ENCODE results near the gene HSD3B2. TPM values are rescaled to one million over a fixed set of nuclear protein-coding genes. Genes with fewer than 3 reads are reported as not detected.

The HSD3B2 gene
- total RNA-seq, 4 donors from 2014 or later, result not detected

GRCh38 chr1:119390526-119390925 lies 24.4 kb upstream of the HSD3B2 start:
- TF ChIP-seq POLR2A (IDR thresholded peaks at IDR 0.05), result no peak
- TF ChIP-seq CTCF (IDR thresholded peaks at IDR 0.05), result no peak
- DNase-seq (ENCODE audit: low spot score in 2 of 2), result no peak
- intact Hi-C loops (cut with DNase I; ENCODE audit: low total_unique reads), result no loop called here
- H3K4me3 ChIP-seq (ENCODE audit: low read depth, poor library complexity, severe bottlenecking), result no peak overlapping the region

GRCh38 chr1:119391749-119392148 lies 23.2 kb upstream of the HSD3B2 start:
- no peak for DNase-seq (ENCODE audit: low spot score in 2 of 2)
- TF ChIP-seq POLR2A (IDR thresholded peaks at IDR 0.05) (no peak), CTCF (IDR thresholded peaks at IDR 0.05) (no peak)
- intact Hi-C loops (cut with DNase I; ENCODE audit: low total_unique reads), result no loop called here
- H3K4me3 ChIP-seq (ENCODE audit: low read depth, poor library complexity, severe bottlenecking), result no peak overlapping the region
- WGBS, 2 donors, result 28 to 40% methylated on average over 3 of the region's 3 CpGs

- DNase-seq (ENCODE audit: low spot score in 2 of 2), result no peak
- intact Hi-C loops (cut with DNase I; ENCODE audit: low total_unique reads), result no loop called here
- 86 to 94% methylated on average over 1 of the region's 1 CpG for WGBS, 2 donors
- H3K4me3 ChIP-seq (ENCODE audit: low read depth, poor library complexity, severe bottlenecking), result no peak overlapping the region
- TF ChIP-seq POLR2A (IDR thresholded peaks at IDR 0.05) (no peak), CTCF (IDR thresholded peaks at IDR 0.05) (no peak)
Observed at GRCh38 chr1:119394085-119394484, 20.9 kb upstream of the HSD3B2 start.

- TF ChIP-seq POLR2A (IDR thresholded peaks at IDR 0.05), result no peak
- no peak for TF ChIP-seq CTCF (IDR thresholded peaks at IDR 0.05)
- DNase-seq (ENCODE audit: low spot score in 2 of 2), result no peak
- H3K4me3 ChIP-seq (ENCODE audit: low read depth, poor library complexity, severe bottlenecking), result no peak overlapping the region
- intact Hi-C loops (cut with DNase I; ENCODE audit: low total_unique reads), result no loop called here
Observed at GRCh38 chr1:119396982-119397381, 18.0 kb upstream of the HSD3B2 start.

GRCh38 chr1:119397986-119398385 lies 17.0 kb upstream of the HSD3B2 start:
- H3K4me3 ChIP-seq (ENCODE audit: low read depth, poor library complexity, severe bottlenecking), result no peak overlapping the region
- no peak for DNase-seq (ENCODE audit: low spot score in 2 of 2)
- 73 to 79% methylated on average over 3 of the region's 3 CpGs for WGBS, 2 donors
- TF ChIP-seq CTCF (IDR thresholded peaks at IDR 0.05), result no peak
- no peak for TF ChIP-seq POLR2A (IDR thresholded peaks at IDR 0.05)
- intact Hi-C loops (cut with DNase I; ENCODE audit: low total_unique reads), result no loop called here

GRCh38 chr1:119404736-119405135 lies 10.2 kb upstream of the HSD3B2 start:
- H3K4me3 ChIP-seq (ENCODE audit: low read depth, poor library complexity, severe bottlenecking), result no peak overlapping the region
- WGBS, 2 donors, result 45 to 49% methylated on average over 2 of the region's 2 CpGs
- intact Hi-C loops (cut with DNase I; ENCODE audit: low total_unique reads), result no loop called here
- DNase-seq (ENCODE audit: low spot score in 2 of 2), result no peak
- TF ChIP-seq CTCF (IDR thresholded peaks at IDR 0.05) (no peak), POLR2A (IDR thresholded peaks at IDR 0.05) (no peak)
